DOHH2 (cell line): ENCODE results near the gene CBX7.

Experiments
- CTCF ChIP-seq: fragments of 200-600 bp; sonication (generic); IDR thresholded peaks from one replicate; pipeline ENCODE4 v1.5.1; 2014; ENCODE audit warnings: antibody characterized with exemption, mild to moderate bottlenecking, low read depth, low read length; ENCODE audit not compliant: poor library complexity, severe bottlenecking
- EZH2phosphoT487 ChIP-seq: fragments of 200-600 bp; sonication (generic); IDR thresholded peaks from 2 replicates; pipeline ENCODE4 v1.6.1; 2017; ENCODE audit warnings: borderline replicate concordance, mild to moderate bottlenecking, antibody characterized with exemption, low read length, moderate library complexity, mixed read lengths

- TF ChIP-seq CTCF = no peak
- no peak for TF ChIP-seq EZH2phosphoT487
Observed at GRCh38 chr22:39122772-39123470, 29.6 kb downstream of the CBX7 start.
